ENCODE data around the gene CDC6.

Gene CDC6
- 1.0 to 53.6 (median 2.9) reads per million in 3 experiments for total RNA-seq

DNA sequence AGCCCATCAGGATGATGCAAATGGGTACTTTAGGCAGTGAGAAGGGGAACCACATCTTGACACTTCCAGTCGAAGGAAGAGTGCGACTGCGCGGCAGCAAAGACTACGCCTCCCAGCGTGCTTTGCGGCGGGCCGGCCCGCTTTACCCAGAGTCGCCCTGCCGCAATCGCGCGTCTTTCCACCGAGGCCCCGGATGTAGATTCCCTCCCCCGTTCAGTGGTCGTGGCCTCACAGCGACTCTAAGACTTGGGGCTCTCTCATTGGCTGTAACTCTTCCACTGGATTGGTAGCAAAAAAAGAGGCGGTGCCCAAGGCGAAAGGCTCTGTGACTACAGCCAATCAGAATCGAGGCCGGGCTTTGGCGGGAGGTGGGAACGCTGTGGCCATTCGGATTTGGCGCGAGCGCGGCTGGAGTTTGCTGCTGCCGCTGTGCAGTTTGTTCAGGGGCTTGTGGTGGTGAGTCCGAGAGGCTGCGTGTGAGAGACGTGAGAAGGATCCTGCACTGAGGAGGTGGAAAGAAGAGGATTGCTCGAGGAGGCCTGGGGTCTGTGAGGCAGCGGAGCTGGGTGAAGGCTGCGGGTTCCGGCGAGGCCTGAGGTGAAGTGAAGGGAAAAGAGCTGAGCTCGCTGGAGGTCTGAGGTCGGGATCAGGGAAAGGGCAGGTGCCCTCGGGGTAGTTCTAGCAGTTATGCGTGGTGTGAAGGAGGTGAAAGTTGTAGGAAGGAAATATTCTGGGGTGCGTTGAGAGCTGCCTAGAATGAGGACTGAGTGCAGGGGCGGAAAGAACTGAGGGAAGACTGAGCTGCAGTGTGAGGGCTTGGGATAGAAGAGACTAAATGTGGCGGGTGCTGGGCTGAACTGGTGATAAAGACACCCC is at the start of gene CDC6:
CDC6 (plus strand) TSS at position 386 of the 876 bp plus-strand sequence. CDS start 1,542 bp downstream, outside the sequence.
- DNase-seq: peak; percentile 98

DNA sequence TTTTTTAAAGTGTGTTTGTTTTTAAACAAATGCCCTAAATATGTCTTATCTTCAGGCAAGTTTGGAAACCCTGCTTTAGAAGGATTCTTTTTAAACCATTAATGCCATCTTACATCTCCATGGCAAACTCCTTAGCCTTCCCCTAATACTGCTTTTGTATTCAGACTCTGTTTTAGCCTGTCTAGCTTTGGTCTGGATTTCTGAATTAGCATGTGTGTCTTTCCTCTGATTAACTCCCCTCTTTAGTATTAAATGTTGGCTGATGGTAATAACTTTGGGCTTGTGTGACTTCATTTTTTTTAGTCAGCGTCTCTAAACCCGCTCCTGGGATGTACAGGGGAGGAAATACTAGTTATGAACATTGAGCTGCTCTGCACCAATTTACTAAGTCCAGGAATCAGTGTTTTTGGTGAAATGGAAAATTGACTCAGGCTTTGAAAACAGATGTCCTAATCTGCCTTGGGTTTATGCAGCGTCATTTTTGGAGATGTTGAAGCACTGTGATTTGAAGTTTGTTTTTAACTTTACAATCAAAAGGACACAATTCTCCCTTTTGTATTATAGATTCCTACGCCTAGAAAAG is 46.3 kb upstream of the CDC6 start:
- no peak for DNase-seq

GRCh38 chr17:40242774-40243173 is 44.9 kb upstream of the CDC6 start:
- DNase-seq: no peak

GRCh38 chr17:40243761-40244160 is 43.9 kb upstream of the CDC6 start:
- DNase-seq: no peak

DNA sequence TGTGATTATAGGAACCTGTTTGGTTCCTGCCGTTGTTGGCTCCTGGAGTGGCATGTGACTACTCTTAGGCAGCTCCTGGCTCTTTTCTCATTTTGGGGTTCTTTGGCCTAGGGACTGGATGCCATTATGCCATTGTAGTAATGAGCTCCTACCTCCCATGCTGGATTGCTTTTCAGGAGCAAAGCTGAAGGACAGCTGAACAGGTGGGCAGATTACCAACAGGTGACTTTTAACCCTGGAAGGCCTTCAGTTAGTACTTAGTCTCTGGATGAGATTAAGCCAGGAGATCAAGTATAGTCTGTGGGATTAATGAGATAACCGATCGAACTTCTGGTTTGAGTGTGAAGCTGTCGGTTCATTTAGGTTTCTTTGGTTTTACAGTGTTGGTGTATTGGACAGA is 43.4 kb upstream of the CDC6 start:
- no peak for DNase-seq

DNA sequence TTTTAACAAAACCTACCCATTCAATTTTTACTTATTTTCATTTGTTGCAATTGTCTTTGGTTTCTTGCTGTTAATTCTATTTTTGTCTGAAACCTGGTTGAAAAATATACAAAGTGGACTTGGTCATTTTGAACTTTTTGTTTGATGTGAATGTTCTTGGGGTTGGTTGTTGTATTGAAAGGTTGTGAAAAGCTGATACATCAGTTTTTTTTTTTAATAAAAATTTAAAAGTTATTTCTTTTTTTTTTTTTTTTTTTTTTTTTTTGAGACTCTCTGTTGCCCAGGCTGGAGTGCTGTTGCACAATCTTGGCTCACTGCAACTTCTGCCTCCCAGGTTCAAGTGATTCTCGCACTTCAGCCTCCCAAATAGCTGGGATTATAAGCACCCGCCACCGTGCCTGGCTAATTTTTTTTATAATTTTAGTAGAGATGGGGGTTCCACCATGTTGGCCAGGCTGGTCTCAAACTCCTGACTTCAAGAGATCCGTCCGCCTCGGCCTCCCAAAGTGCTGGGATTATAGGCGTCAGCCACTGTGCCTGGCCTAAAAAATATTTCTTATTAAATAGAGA is 39.7 kb upstream of the CDC6 start:
- DNase-seq: no peak

- no peak for DNase-seq
Measured at GRCh38 chr17:40248507-40248906, 39.2 kb upstream of the CDC6 start.

- DNase-seq: no peak
Measured at GRCh38 chr17:40251576-40251975, 36.1 kb upstream of the CDC6 start.

- DNase-seq: no peak
Measured at GRCh38 chr17:40253565-40253964, 34.1 kb upstream of the CDC6 start.

DNA sequence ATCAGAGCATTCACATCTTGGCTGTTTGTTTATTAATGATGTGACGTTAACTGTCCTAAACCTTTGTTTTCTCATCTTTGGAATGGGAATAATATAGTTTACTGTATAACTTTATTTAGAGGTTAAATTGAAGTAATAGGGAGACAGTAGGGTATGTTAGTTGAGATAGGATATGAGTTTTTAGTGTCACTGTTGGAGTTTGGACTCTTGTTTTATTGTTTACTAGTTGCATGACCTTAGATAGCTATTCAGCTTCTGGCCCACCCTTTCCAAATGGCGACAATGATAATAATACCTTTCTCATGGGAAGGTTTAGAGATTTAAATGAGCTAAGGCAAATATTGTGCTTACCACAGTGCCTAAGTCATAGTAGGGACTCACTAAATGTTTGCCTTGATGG is 28.2 kb upstream of the CDC6 start:
- DNase-seq: no peak

- no peak for DNase-seq
Measured at GRCh38 chr17:40260528-40260927, 27.2 kb upstream of the CDC6 start.

- no peak for DNase-seq
Measured at GRCh38 chr17:40264458-40265185, 23.1 kb upstream of the CDC6 start.

- no peak for DNase-seq
Measured at GRCh38 chr17:40265337-40265736, 22.3 kb upstream of the CDC6 start.

DNA sequence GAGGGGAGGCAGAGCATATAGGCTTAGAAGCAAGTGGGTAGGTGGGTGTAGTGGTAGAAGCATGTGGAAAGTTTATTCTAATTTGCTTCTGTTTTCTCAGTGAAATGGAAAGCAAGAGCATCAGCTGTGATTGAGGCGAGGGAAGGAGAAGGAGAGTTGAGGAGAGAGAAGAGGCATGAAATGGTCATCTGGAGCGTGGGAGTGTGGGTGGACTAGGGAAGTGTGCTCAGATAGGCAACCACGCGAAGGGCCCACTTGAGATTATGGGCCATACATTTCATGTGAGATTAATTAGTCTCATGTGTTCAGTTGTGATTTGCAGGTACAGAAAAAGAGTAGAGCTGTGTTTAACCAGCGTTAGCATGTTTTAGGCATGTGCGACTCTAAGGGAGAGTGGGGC is 20.8 kb upstream of the CDC6 start:
- no peak for DNase-seq

GRCh38 chr17:40268141-40268712 is 19.5 kb upstream of the CDC6 start:
- no peak for DNase-seq

- DNase-seq: no peak
Measured at GRCh38 chr17:40278414-40278813, 9.3 kb upstream of the CDC6 start.

- DNase-seq: no peak
Measured at GRCh38 chr17:40279402-40279801, 8.3 kb upstream of the CDC6 start.

- DNase-seq: no peak
Measured at GRCh38 chr17:40281663-40282062, 6.0 kb upstream of the CDC6 start.

DNA sequence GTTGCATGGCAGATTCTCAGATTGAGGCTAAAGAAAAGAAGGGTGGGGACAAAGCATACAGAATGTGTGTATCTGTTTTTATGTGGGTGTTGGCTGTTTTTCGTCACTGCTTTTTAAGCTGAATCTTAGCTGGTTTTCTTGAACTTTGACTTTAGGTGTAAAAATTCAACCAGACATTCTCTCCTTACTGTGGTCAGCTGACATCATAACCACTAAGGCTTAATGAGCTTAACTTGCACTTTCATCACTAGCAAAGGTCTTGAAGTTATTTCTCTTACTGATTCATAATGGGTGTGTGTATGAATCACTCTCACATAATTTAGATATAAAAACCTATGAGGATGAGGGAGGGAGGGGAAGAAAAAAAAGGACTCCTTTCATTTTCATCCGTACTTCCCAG is 4.0 kb upstream of the CDC6 start:
- peak; percentile 45 for DNase-seq

GRCh38 chr17:40284085-40284713 is 3.5 kb upstream of the CDC6 start:
- DNase-seq: no peak

- no peak for DNase-seq
Measured at GRCh38 chr17:40286473-40286872, 1.2 kb upstream of the CDC6 start.

GRCh38 chr17:40287159-40287493 is 553 bp upstream of the CDC6 start:
- DNase-seq: no peak

Data from central memory CD4-positive, alpha-beta T cell (primary cell).